B cell (primary cell): ENCODE measurements around the gene EIF2S1.

ENCODE experiments used
- EZH2 ChIP-seq: IDR thresholded peaks from 2 replicates; pipeline ENCODE4 v1.6.1; 2012; ENCODE audit warnings: borderline replicate concordance, low read depth, mild to moderate bottlenecking, moderate library complexity, low read length; ENCODE audit not compliant: insufficient read depth, poor library complexity, severe bottlenecking
- TF ChIP-seq, protein P1 (sequence below): fragments of 200-600 bp; IDR thresholded peaks from one replicate; pipeline ENCODE4 v1.8.0; 2022; ENCODE audit warnings: antibody characterized with exemption, mild to moderate bottlenecking

DNA sequence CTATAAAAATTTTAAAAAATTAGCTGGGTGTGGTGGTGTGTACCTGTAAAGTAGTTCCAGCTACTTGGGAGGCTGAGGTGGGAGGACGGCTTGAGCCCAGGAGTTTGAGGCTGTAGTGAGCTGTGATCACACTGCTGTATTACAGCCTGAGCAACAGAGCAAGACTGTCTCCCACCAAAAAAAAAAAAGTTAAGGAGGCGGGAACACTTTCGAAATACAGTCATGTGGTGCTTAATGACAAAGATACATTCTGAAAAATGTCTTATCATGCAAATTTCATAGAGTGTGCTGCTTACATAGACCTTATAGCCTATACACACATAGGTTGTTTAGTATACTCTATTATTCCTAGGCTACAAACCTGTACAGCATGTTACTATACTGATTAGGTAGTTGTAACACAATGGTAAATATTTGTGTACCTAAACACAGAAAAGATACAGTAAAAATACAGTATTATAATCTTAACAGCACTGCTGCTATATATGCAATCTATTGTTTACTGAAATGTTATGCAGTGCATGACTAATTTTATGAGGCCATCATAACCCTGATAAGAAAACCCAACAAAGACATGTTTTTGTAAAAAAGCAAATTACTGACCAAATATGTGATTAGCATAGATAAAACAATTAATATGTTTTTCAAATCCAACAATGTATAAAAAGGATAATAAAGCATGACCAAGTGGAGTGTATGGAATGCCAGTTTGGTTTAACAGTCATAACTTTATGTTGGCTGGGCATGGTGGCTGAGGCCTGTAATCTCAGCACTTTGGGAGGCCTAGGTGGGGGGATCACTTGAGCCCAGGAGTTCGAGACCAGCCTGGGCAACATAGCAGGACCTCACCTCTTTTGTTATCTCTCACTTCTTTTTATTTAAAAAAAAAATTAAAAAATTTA lies 11.4 kb downstream of the EIF2S1 start:
- TF ChIP-seq, protein P1, sequence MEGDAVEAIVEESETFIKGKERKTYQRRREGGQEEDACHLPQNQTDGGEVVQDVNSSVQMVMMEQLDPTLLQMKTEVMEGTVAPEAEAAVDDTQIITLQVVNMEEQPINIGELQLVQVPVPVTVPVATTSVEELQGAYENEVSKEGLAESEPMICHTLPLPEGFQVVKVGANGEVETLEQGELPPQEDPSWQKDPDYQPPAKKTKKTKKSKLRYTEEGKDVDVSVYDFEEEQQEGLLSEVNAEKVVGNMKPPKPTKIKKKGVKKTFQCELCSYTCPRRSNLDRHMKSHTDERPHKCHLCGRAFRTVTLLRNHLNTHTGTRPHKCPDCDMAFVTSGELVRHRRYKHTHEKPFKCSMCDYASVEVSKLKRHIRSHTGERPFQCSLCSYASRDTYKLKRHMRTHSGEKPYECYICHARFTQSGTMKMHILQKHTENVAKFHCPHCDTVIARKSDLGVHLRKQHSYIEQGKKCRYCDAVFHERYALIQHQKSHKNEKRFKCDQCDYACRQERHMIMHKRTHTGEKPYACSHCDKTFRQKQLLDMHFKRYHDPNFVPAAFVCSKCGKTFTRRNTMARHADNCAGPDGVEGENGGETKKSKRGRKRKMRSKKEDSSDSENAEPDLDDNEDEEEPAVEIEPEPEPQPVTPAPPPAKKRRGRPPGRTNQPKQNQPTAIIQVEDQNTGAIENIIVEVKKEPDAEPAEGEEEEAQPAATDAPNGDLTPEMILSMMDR: no peak
- no peak for TF ChIP-seq EZH2
